HFF-Myc (cell line): ENCODE results near the gene MST1.

ENCODE experiments used
- DNase-seq: peaks from one replicate; pipeline ENCODE4 v3.0.0-alpha.2; 2011; ENCODE audit warnings: low read depth; ENCODE audit errors: extremely low read depth
- H3K4me3 ChIP-seq: replicated peaks from 2 replicates; pipeline ENCODE4 v1.5.1; 2011; ENCODE audit warnings: low read depth, mild to moderate bottlenecking, control low read depth, low read length
- CTCF ChIP-seq: IDR thresholded peaks from 2 replicates; pipeline ENCODE4 v1.5.1; 2012; ENCODE audit warnings: mild to moderate bottlenecking, low read depth, low read length, control low read depth; ENCODE audit errors: missing control alignments

Gene MST1

DNA sequence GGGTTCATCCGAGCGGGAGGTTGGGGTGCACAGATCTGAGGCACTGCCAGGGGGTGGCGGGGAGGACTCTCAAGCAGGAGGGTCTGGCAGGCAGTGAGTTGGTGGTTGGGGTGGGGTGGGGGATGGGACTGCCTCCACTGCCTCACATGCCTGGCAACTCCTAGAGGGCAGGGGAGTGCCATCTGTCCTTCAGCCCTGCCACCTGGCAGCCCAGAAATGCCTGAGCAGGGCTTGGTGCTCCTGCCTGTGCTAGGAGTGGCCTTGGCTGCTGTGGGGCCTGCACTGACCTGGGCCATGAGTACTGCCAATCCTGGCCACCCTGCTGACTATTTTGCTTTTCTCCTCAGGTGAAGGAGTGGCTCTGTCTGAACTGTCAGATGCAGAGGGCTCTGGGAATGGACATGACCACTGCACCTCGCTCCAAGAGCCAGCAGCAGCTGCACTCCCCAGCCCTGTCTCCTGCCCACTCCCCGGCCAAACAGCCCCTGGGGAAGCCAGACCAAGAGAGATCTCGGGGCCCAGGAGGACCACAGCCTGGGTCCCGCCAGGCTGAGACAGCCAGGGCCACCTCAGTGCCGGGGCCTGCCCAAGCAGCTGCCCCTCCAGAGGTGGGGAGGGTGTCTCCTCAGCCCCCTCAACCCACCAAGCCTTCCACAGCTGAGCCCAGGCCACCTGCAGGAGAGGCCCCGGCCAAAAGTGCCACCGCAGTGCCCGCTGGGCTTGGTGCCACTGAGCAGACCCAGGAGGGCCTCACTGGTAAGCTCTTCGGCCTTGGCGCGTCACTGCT, 47.2 kb downstream of the MST1 start:
- DNase-seq, result no peak
- no peak overlapping the region for H3K4me3 ChIP-seq
- no peak for TF ChIP-seq CTCF

GRCh38 chr3:49641292-49641691, 48.0 kb downstream of the MST1 start:
- TF ChIP-seq CTCF, result no peak
- no peak overlapping the region for H3K4me3 ChIP-seq
- DNase-seq, result no peak

DNA sequence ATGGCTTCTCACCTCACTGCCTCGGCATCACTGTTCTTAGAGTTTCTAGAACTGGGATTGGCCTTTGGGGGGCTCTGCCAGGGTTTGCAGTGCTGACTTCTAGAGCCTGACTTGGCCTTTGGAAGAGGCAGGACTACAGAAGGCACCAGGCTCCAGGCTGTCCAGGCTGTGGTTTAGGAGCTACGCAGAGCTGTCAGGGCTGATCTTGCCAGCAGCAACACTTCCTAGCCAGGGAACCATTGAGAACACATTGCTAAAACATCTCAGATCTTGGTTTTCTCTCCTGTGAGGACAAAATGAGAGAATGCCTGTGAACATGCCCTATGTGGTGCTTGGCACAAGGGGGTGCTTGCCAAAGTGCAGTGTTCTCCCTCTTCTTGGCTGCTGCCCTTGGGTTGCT, 49.7 kb downstream of the MST1 start:
- H3K4me3 ChIP-seq, result no peak overlapping the region
- DNase-seq, result no peak
- no peak for TF ChIP-seq CTCF

DNA sequence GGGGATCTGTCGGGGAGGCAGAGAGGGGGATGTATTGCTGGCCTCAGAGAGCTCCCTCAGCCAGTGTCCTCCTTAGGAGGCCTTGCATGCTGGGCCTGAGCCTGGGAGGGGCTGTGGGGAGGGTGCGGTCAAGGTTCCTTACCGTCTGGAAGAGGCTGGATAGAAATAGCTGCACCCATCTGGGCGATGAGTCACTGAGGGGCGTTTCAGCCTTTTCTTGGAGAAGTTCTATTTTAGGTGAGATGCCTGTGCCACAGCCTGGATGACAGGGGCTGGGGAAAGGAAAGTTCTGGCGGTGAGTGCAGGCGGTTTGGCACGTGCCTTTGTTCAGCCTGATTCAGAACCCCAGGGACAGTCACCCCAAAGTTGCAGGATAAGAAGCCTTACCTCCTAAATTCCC, 50.8 kb downstream of the MST1 start:
- H3K4me3 ChIP-seq, result no peak overlapping the region
- no peak for TF ChIP-seq CTCF
- peak; percentile 61 for DNase-seq

DNA sequence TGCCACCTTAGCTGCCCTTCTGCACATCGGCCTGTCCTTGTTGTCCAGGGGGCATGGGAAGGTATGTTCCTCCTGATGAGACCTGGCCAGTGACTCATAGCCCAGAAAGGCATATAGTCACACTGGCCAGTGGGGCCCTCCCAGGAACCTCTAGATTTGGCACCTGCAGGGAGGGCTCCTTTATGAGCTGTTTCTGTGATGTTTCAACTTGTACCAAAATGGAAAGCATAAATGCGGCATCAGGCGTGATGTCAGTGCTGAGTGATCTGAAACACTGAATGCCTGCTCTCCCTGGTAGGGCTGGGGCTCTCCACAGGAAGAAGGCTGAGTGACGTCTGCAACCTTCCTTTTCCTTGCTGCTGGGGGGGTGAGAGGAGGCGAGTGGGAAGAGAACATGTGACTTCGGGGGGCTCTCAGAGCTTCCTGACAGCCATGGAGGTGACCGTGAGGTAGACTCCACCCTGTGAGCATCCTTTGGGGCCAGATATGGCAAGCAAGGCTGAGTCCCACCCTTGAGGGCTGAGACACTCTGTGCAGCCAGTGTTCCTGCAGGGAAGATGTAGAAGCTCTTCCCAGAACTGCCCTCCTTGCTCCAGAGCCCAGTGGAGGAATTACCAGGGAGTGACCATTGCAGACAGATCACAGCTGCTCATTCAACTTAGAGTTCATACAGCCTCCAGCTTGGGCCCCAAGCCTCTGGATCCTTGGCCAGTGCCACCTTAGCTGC, 52.2 kb downstream of the MST1 start:
- H3K4me3 ChIP-seq, result no peak overlapping the region
- no peak for DNase-seq
- no peak for TF ChIP-seq CTCF

DNA sequence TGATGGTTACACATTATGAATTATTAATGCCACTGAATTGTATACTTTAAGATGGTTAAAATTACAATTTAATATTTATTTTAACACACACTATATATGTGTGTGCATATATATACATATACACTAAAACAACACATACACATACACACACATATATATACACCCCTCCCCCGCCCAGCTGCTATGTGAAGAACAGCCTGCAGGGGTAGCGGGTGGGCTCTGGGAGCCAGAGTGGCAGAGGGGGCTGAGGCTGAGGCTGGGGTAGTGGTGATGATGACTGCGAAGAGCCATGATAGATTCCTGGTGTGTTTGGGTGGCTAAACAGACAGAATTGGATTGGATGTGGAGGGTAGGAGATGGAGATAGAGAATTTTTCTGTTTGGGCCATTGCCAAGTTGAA, 54.5 kb downstream of the MST1 start:
- TF ChIP-seq CTCF, result no peak
- H3K4me3 ChIP-seq, result no peak overlapping the region
- DNase-seq, result no peak
